Liver (tissue), 9 donors: ENCODE results near the gene TPK1. TPM values are rescaled to one million over a fixed set of nuclear protein-coding genes. Genes with fewer than 3 reads are reported as not detected.

Experiments
- DNase-seq: peaks from one replicate; pipeline ENCODE4 v3.0.0-alpha.2; 2017; ENCODE audit warnings: low spot score
- H3K27ac ChIP-seq, 2 donors: one replicate each; pipeline ENCODE4 v1.7.0; 2013; ENCODE audit warnings: inconsistent platforms in 2 of 2, low read length in 2 of 2, control low read depth in 1 of 2, low read depth in 1 of 2, mild to moderate bottlenecking in 1 of 2
- H3K27me3 ChIP-seq, 4 donors: one replicate each; pipeline versions ENCODE4 v1.6.1 to v1.7.0; 2013; ENCODE audit warnings: low read length in 3 of 4, inconsistent platforms in 1 of 4, mild to moderate bottlenecking in 1 of 4, moderate library complexity in 1 of 4; ENCODE audit not compliant: control insufficient read depth in 4 of 4, insufficient read depth in 4 of 4
- H3K36me3 ChIP-seq, 4 donors: one replicate each; pipeline versions ENCODE4 v1.6.1 to v1.7.0; 2013; ENCODE audit warnings: low read length in 3 of 4, mild to moderate bottlenecking in 3 of 4, low read depth in 1 of 4, moderate library complexity in 1 of 4; ENCODE audit not compliant: control insufficient read depth in 4 of 4, insufficient read depth in 3 of 4
- H3K4me1 ChIP-seq, 4 donors: one replicate each; pipeline versions ENCODE4 v1.6.1 to v1.7.0; 2013; ENCODE audit warnings: low read length in 3 of 4, mild to moderate bottlenecking in 3 of 4, moderate library complexity in 1 of 4; ENCODE audit not compliant: control insufficient read depth in 4 of 4, insufficient read depth in 4 of 4
- H3K4me3 ChIP-seq, 3 donors: one replicate each; pipeline versions ENCODE4 v1.6.1 to v1.7.0; 2013; ENCODE audit warnings: low read length in 3 of 3, control low read depth in 1 of 3, low read depth in 1 of 3, mild to moderate bottlenecking in 1 of 3
- H3K9ac ChIP-seq, 2 donors: one replicate each; pipeline ENCODE4 v1.7.0; 2013; ENCODE audit warnings: low read length in 2 of 2, mild to moderate bottlenecking in 2 of 2, moderate library complexity in 2 of 2, control low read depth in 1 of 2, low read depth in 1 of 2
- H3K9me3 ChIP-seq, 4 donors: one replicate each; pipeline versions ENCODE4 v1.6.1 to v1.7.0; 2013; ENCODE audit warnings: low read length in 3 of 4; ENCODE audit not compliant: control insufficient read depth in 4 of 4
- EGR1 ChIP-seq, 2 donors: IDR thresholded peaks; 2 replicates each; pipeline ENCODE4 v1.6.1; 2016 to 2018; ENCODE audit warnings: antibody characterized with exemption in 2 of 2, low read depth in 2 of 2
- FOXA1 ChIP-seq: IDR thresholded peaks from 2 replicates; pipeline ENCODE4 v1.6.1; 2016; ENCODE audit warnings: antibody characterized with exemption
- FOXA2 ChIP-seq: IDR thresholded peaks from 2 replicates; pipeline ENCODE4 v1.6.1; 2016; ENCODE audit warnings: antibody characterized with exemption
- GABPA ChIP-seq, 2 donors: IDR thresholded peaks in 1 of 2; conservative IDR thresholded peaks in 1 of 2; 2 replicates each; pipeline ENCODE4 v1.6.1; 2016; ENCODE audit warnings: antibody characterized with exemption in 2 of 2, mild to moderate bottlenecking in 1 of 2, moderate library complexity in 1 of 2
- HNF4A ChIP-seq, 2 donors: conservative IDR thresholded peaks; 2 replicates each; pipeline ENCODE4 v1.6.1; 2016; ENCODE audit warnings: antibody characterized with exemption in 2 of 2, mild to moderate bottlenecking in 2 of 2
- HNF4G ChIP-seq: IDR thresholded peaks from 2 replicates; pipeline ENCODE4 v1.6.1; 2016; ENCODE audit warnings: antibody characterized with exemption
- JUND ChIP-seq, 2 donors: IDR thresholded peaks; 2 replicates each; pipeline ENCODE4 v1.6.1; 2016; ENCODE audit warnings: antibody characterized with exemption in 2 of 2
- MAX ChIP-seq: IDR thresholded peaks from 2 replicates; pipeline ENCODE4 v1.6.1; 2016; ENCODE audit warnings: antibody characterized with exemption
- NR2F2 ChIP-seq: IDR thresholded peaks from 2 replicates; pipeline ENCODE4 v1.6.1; 2016; ENCODE audit warnings: antibody characterized with exemption
- RAD21 ChIP-seq, 2 donors: IDR thresholded peaks; 2 replicates each; pipeline ENCODE4 v1.6.1; 2016; ENCODE audit warnings: antibody characterized with exemption in 2 of 2, mild to moderate bottlenecking in 2 of 2
- RXRA ChIP-seq, 2 donors: IDR thresholded peaks; 2 replicates each; pipeline ENCODE4 v1.6.1; 2017 to 2018; ENCODE audit warnings: antibody characterized with exemption in 2 of 2, mild to moderate bottlenecking in 1 of 2
- SP1 ChIP-seq: IDR thresholded peaks from 2 replicates; pipeline ENCODE4 v1.6.1; 2018; ENCODE audit warnings: antibody characterized with exemption, mild to moderate bottlenecking
- TAF1 ChIP-seq: conservative IDR thresholded peaks from 2 replicates; pipeline ENCODE4 v1.6.1; 2016; ENCODE audit warnings: antibody characterized with exemption, mild to moderate bottlenecking
- WGBS: extraction: QIAGEN DNeasy Blood & Tissue Kit; methylation state at CpG from one replicate; pipeline ENCODE4 v1.1.7; 2013; 5-methylcytosine and 5-hydroxymethylcytosine counted together
- polyA plus RNA-seq, 2 donors: library from polyadenylated mRNA; stranded (reverse) in 1 of 2; unstranded in 1 of 2; fragments of 200-250 nt in 1 of 2; fragments of >200 nt in 1 of 2; fragmentation: Nextera tagmentation in 1 of 2; extraction: Ambion mirVana in 1 of 2; gene quantifications; one replicate each; pipeline versions ENCODE4 v1.2.1 to v1.2.3, GENCODE V29; 2013 to 2015
- total RNA-seq, 2 donors: library from RNA; depleted of rRNA; stranded (reverse); fragments of >200 nt; gene quantifications; one replicate each; pipeline ENCODE4 v1.2.3, GENCODE V29; 2014
- TF ChIP-seq, protein P1 (sequence below): IDR thresholded peaks from 2 replicates; pipeline ENCODE4 v1.6.1; 2016; ENCODE audit warnings: antibody characterized with exemption
- TF ChIP-seq, protein P2 (sequence below): IDR thresholded peaks from 2 replicates; pipeline ENCODE4 v1.6.1; 2016; ENCODE audit warnings: antibody characterized with exemption, mild to moderate bottlenecking
- TF ChIP-seq, protein P3 (sequence below): IDR thresholded peaks from 2 replicates; pipeline ENCODE4 v1.6.1; 2016; ENCODE audit warnings: antibody characterized with exemption
- donor health status: healthy.
- donor health status: healthy.
- donor health status: healthy.
- donor health status: healthy.
- donor health status: healthy.

The TPK1 gene
- total and polyA plus RNA-seq, 4 donors: 2.2 to 7.5 (median 3.3) TPM

GRCh38 chr7:144786079-144786478 is 49.8 kb downstream of the TPK1 start:
- H3K9me3 ChIP-seq: no peaks in the 10 kb centered on the region
- no peak for DNase-seq
- H3K4me3 ChIP-seq: no peak overlapping the region
- no peaks in the 10 kb centered on the region for H3K27me3 ChIP-seq
- H3K36me3 ChIP-seq: no peaks in the 10 kb centered on the region
- TF ChIP-seq, protein P1, sequence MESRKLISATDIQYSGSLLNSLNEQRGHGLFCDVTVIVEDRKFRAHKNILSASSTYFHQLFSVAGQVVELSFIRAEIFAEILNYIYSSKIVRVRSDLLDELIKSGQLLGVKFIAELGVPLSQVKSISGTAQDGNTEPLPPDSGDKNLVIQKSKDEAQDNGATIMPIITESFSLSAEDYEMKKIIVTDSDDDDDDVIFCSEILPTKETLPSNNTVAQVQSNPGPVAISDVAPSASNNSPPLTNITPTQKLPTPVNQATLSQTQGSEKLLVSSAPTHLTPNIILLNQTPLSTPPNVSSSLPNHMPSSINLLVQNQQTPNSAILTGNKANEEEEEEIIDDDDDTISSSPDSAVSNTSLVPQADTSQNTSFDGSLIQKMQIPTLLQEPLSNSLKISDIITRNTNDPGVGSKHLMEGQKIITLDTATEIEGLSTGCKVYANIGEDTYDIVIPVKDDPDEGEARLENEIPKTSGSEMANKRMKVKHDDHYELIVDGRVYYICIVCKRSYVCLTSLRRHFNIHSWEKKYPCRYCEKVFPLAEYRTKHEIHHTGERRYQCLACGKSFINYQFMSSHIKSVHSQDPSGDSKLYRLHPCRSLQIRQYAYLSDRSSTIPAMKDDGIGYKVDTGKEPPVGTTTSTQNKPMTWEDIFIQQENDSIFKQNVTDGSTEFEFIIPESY: no peak
- TF ChIP-seq, protein P2, sequence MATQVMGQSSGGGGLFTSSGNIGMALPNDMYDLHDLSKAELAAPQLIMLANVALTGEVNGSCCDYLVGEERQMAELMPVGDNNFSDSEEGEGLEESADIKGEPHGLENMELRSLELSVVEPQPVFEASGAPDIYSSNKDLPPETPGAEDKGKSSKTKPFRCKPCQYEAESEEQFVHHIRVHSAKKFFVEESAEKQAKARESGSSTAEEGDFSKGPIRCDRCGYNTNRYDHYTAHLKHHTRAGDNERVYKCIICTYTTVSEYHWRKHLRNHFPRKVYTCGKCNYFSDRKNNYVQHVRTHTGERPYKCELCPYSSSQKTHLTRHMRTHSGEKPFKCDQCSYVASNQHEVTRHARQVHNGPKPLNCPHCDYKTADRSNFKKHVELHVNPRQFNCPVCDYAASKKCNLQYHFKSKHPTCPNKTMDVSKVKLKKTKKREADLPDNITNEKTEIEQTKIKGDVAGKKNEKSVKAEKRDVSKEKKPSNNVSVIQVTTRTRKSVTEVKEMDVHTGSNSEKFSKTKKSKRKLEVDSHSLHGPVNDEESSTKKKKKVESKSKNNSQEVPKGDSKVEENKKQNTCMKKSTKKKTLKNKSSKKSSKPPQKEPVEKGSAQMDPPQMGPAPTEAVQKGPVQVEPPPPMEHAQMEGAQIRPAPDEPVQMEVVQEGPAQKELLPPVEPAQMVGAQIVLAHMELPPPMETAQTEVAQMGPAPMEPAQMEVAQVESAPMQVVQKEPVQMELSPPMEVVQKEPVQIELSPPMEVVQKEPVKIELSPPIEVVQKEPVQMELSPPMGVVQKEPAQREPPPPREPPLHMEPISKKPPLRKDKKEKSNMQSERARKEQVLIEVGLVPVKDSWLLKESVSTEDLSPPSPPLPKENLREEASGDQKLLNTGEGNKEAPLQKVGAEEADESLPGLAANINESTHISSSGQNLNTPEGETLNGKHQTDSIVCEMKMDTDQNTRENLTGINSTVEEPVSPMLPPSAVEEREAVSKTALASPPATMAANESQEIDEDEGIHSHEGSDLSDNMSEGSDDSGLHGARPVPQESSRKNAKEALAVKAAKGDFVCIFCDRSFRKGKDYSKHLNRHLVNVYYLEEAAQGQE: no peak
- TF ChIP-seq GABPA (IDR thresholded peaks at IDR 0.05 in 1 of 2, conservative IDR thresholded peaks at IDR 0.05 in 1 of 2) (no peak), SP1 (no peak), TAF1 (no peak), RXRA (IDR thresholded peaks at IDR 0.05) (no peak)
- H3K27ac ChIP-seq: no peak overlapping the region
- H3K4me1 ChIP-seq: no peaks in the 10 kb centered on the region
- 78% methylated on average over 1 of the region's 1 CpG for WGBS
- no peak overlapping the region for H3K9ac ChIP-seq

DNA sequence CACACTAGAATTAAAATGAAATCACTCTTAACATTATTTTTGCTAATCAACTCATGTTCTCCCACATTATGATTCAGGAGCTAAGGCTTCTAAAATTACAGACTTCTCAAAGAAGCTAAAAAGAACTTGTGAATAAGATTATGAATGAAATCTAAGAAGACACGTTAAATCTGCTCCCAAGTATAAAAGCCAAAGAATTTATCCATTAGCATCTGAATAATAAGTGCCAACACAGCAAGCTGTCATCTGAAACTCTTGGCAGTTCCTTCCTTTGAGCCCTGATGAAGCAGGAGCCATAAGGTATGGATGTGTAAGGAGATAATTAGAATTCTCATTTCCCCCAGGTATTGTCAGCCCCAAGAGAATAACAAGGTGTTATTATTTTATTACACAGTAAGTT is 50.3 kb downstream of the TPK1 start:
- Histone ChIP-seq H3K27me3 (no peaks in the 10 kb centered on the region), H3K4me1 (no peaks in the 10 kb centered on the region), H3K4me3 (no peak overlapping the region), H3K9ac (no peak overlapping the region), H3K27ac (no peak overlapping the region), H3K36me3 (no peaks in the 10 kb centered on the region), H3K9me3 (no peaks in the 10 kb centered on the region)
- TF ChIP-seq MAX: no peak
- TF ChIP-seq FOXA1: no peak
- TF ChIP-seq GABPA (IDR thresholded peaks at IDR 0.05 in 1 of 2, conservative IDR thresholded peaks at IDR 0.05 in 1 of 2): no peak
- no peak for TF ChIP-seq TAF1
- no peak for TF ChIP-seq EGR1 (IDR thresholded peaks at IDR 0.05; ENCODE audit: low read depth in 2 of 2)
- TF ChIP-seq RAD21 (IDR thresholded peaks at IDR 0.05): no peak
- TF ChIP-seq SP1: no peak
- TF ChIP-seq FOXA2: no peak
- no peak for TF ChIP-seq NR2F2
- TF ChIP-seq, protein P1: no peak
- TF ChIP-seq RXRA (IDR thresholded peaks at IDR 0.05): no peak
- no peak for TF ChIP-seq JUND (IDR thresholded peaks at IDR 0.05)
- no peak for TF ChIP-seq HNF4A (conservative IDR thresholded peaks at IDR 0.05)
- TF ChIP-seq, protein P3, sequence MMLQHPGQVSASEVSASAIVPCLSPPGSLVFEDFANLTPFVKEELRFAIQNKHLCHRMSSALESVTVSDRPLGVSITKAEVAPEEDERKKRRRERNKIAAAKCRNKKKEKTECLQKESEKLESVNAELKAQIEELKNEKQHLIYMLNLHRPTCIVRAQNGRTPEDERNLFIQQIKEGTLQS: no peak
- no peak for TF ChIP-seq HNF4G
- no peak for DNase-seq
- 91% methylated on average over 1 of the region's 1 CpG for WGBS
